ENCODE measurements around the gene TXNL4B.

Gene TXNL4B

GRCh38 chr16:72093448-72094265 is at the start of gene TXNL4B, which contains the start of gene DHX38:
TSS of gene TXNL4B (minus strand) at chr16:72093620. CDS start at chr16:72090749, 2,871 bp downstream.
TSS of gene DHX38 (plus strand) at chr16:72093847. CDS start at chr16:72096158, 2,311 bp downstream.
- peak; percentile 79 to 82 for DNase-seq (ENCODE audit: low read depth in 2 of 2)

GRCh38 chr16:72142476-72142875 is 49.1 kb upstream of the TXNL4B start:
- DNase-seq (ENCODE audit: low read depth in 2 of 2) = no peak

- no peak for DNase-seq (ENCODE audit: low read depth in 2 of 2)
These were observed 46.5 kb upstream of the TXNL4B start for GRCh38 chr16:72139908-72140307.

- no peak for DNase-seq (ENCODE audit: low read depth in 2 of 2)
These were observed 44.7 kb upstream of the TXNL4B start for GRCh38 chr16:72138064-72138572.

- no peak for DNase-seq (ENCODE audit: low read depth in 2 of 2)
These were observed 44.1 kb upstream of the TXNL4B start for GRCh38 chr16:72137380-72138063.

GRCh38 chr16:72134507-72134906 is 41.1 kb upstream of the TXNL4B start:
- no peak for DNase-seq (ENCODE audit: low read depth in 2 of 2)

GRCh38 chr16:72132726-72133125 is 39.3 kb upstream of the TXNL4B start:
- no peak for DNase-seq (ENCODE audit: low read depth in 2 of 2)

- no peak for DNase-seq (ENCODE audit: low read depth in 2 of 2)
These were observed 37.6 kb upstream of the TXNL4B start for GRCh38 chr16:72131036-72131435.

GRCh38 chr16:72129976-72130656 is 36.7 kb upstream of the TXNL4B start:
- no peak for DNase-seq (ENCODE audit: low read depth in 2 of 2)

GRCh38 chr16:72128701-72129100 is 35.3 kb upstream of the TXNL4B start:
- no peak for DNase-seq (ENCODE audit: low read depth in 2 of 2)

GRCh38 chr16:72126429-72126765 is 33.0 kb upstream of the TXNL4B start:
- DNase-seq (ENCODE audit: low read depth in 2 of 2) = no peak

- DNase-seq (ENCODE audit: low read depth in 2 of 2) = no peak
These were observed 32.4 kb upstream of the TXNL4B start for GRCh38 chr16:72125635-72126428.

- peak; percentile 42 to 64 for DNase-seq (ENCODE audit: low read depth in 2 of 2)
These were observed 31.6 kb upstream of the TXNL4B start for GRCh38 chr16:72124761-72125634.

- no peak for DNase-seq (ENCODE audit: low read depth in 2 of 2)
These were observed 30.7 kb upstream of the TXNL4B start for GRCh38 chr16:72124148-72124547.

- DNase-seq (ENCODE audit: low read depth in 2 of 2) = no peak
These were observed 30.0 kb upstream of the TXNL4B start for GRCh38 chr16:72123426-72123825.

- DNase-seq (ENCODE audit: low read depth in 2 of 2) = no peak
These were observed 29.5 kb upstream of the TXNL4B start for GRCh38 chr16:72122916-72123315.

GRCh38 chr16:72122308-72122707 is 28.9 kb upstream of the TXNL4B start:
- no peak for DNase-seq (ENCODE audit: low read depth in 2 of 2)

GRCh38 chr16:72120026-72120425 is 26.6 kb upstream of the TXNL4B start:
- DNase-seq (ENCODE audit: low read depth in 2 of 2) = no peak

- DNase-seq (ENCODE audit: low read depth in 2 of 2) = no peak
These were observed 20.2 kb upstream of the TXNL4B start for GRCh38 chr16:72113616-72113945.

GRCh38 chr16:72112906-72113615 is 19.6 kb upstream of the TXNL4B start:
- no peak for DNase-seq (ENCODE audit: low read depth in 2 of 2)

Measured in activated CD4-positive, alpha-beta T cell treated with anti-CD3 and anti-CD28 coated beads for 24 hours (primary cell).